HEK293T (cell line): Measurements from ENCODE around the gene GATA1.

Source experiments
- CTCF ChIA-PET: fragments of 350-600 bp; formaldehyde crosslinking; extraction: SDS; loops from one replicate; lab custom pipeline; 2021; ENCODE audit warnings: antibody characterized with exemption, inconsistent platforms; lab: Yijun Ruan, JAX
- POLR2A ChIA-PET: fragments of 350-600 bp; formaldehyde crosslinking; extraction: SDS; loops from one replicate; lab custom pipeline; 2020; ENCODE audit warnings: antibody characterized with exemption, inconsistent platforms; lab: Yijun Ruan, JAX
- DNase-seq: peaks from one replicate; pipeline ENCODE4 v3.0.0; 2012; ENCODE audit warnings: mixed read lengths; ENCODE audit errors: extremely low spot score
- ARNT ChIP-seq: fragments of 450-650 bp; IDR thresholded peaks from 2 replicates; pipeline ENCODE4 v1.6.1; 2017; ENCODE audit warnings: mild to moderate bottlenecking
- BHLHE40 ChIP-seq: fragments of 450-650 bp; IDR thresholded peaks from 2 replicates; pipeline ENCODE4 v1.6.1; 2016; ENCODE audit warnings: mild to moderate bottlenecking, moderate library complexity, borderline replicate concordance
- CTBP1 ChIP-seq: fragments of 450-650 bp; IDR thresholded peaks from 2 replicates; pipeline ENCODE4 v1.6.1; 2016; ENCODE audit warnings: borderline replicate concordance
- ELF4 ChIP-seq: fragments of 450-650 bp; IDR thresholded peaks from 2 replicates; pipeline ENCODE4 v1.6.1; 2017; ENCODE audit warnings: antibody characterized with exemption
- FOXA1 ChIP-seq: fragments of 450-650 bp; IDR thresholded peaks from 2 replicates; pipeline ENCODE4 v1.6.1; 2016; ENCODE audit warnings: mild to moderate bottlenecking
- FOXK2 ChIP-seq: fragments of 450-650 bp; IDR thresholded peaks from 2 replicates; pipeline ENCODE4 v1.6.1; 2016; ENCODE audit warnings: mild to moderate bottlenecking
- FOXM1 ChIP-seq: fragments of 450-650 bp; IDR thresholded peaks from 2 replicates; pipeline ENCODE4 v1.6.1; 2017; ENCODE audit warnings: mild to moderate bottlenecking, borderline replicate concordance
- HDGF ChIP-seq: fragments of 450-650 bp; IDR thresholded peaks from 2 replicates; pipeline ENCODE4 v1.6.1; 2017; ENCODE audit warnings: antibody characterized with exemption, borderline replicate concordance
- L3MBTL2 ChIP-seq: fragments of 450-650 bp; conservative IDR thresholded peaks from 2 replicates; pipeline ENCODE4 v1.6.1; 2016; ENCODE audit warnings: mild to moderate bottlenecking
- LEF1 ChIP-seq: fragments of 450-650 bp; IDR thresholded peaks from 2 replicates; pipeline ENCODE4 v1.6.1; 2017; ENCODE audit warnings: mild to moderate bottlenecking, borderline replicate concordance
- NFRKB ChIP-seq: fragments of 450-650 bp; IDR thresholded peaks from 2 replicates; pipeline ENCODE4 v1.6.1; 2016; ENCODE audit warnings: mild to moderate bottlenecking, moderate library complexity
- SP1 ChIP-seq: fragments of 450-650 bp; IDR thresholded peaks from 2 replicates; pipeline ENCODE4 v1.6.1; 2017
- SUZ12 ChIP-seq: fragments of 450-650 bp; IDR thresholded peaks from 2 replicates; pipeline ENCODE4 v1.6.1; 2016; ENCODE audit warnings: mild to moderate bottlenecking
- TARDBP ChIP-seq: fragments of 450-650 bp; IDR thresholded peaks from 2 replicates; pipeline ENCODE4 v1.6.1; 2016
- ZNF384 ChIP-seq: fragments of 450-650 bp; IDR thresholded peaks from 2 replicates; pipeline ENCODE4 v1.6.1; 2016
- TF ChIP-seq, protein P1 (sequence below): fragments of 450-650 bp; IDR thresholded peaks from 2 replicates; pipeline ENCODE4 v1.6.1; 2016

The GATA1 gene

DNA sequence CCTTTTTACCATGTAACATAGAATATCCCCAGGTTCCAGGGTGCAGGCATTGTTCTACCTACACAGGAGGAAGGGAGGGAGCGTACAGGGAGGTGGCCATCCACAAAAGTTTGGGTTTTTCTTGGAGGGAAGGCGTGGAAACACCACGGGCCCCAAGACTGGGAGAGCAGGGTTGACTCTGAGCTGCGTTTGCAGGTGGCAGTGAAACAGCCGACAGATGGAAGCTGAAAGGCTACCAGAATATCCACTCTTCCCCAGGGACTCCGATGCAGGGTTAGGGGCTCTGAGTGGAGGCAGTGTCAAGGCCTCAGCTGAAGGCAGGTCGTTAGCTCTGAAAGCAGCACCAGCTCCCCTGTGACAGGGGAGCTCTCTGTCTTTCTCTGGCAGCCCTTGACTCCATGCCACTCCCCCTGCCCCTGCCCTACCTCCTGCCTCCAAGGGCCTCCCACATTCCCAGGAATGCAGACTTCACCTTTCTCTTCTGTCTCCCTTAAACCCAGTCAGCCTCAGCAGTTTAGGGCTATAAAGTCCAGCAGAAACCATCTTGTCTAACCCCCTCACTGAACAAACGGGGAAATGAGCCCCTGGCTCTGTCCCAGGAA is 38.9 kb upstream of the GATA1 start:
- DNase-seq, result no peak
- ChIA-PET POLR2A (interaction anchor here (0.5 to 1.8 kb wide), 3 partner anchors 10 to 204 kb away, joined by 3 to 10 read pairs (median 3); no protein-coding TSS in a partner anchor), CTCF (no interaction called here)
- TF ChIP-seq BHLHE40, result no peak
- no peak for TF ChIP-seq FOXK2
- no peak for TF ChIP-seq ELF4
- TF ChIP-seq NFRKB, result no peak
- no peak for TF ChIP-seq L3MBTL2
- no peak for TF ChIP-seq FOXM1
- no peak for TF ChIP-seq LEF1
- no peak for TF ChIP-seq TARDBP
- TF ChIP-seq ZNF384, result no peak
- no peak for TF ChIP-seq HDGF
- no peak for TF ChIP-seq SUZ12
- TF ChIP-seq FOXA1, result no peak
- no peak for TF ChIP-seq ARNT
- no peak for TF ChIP-seq CTBP1
- TF ChIP-seq, protein P1, sequence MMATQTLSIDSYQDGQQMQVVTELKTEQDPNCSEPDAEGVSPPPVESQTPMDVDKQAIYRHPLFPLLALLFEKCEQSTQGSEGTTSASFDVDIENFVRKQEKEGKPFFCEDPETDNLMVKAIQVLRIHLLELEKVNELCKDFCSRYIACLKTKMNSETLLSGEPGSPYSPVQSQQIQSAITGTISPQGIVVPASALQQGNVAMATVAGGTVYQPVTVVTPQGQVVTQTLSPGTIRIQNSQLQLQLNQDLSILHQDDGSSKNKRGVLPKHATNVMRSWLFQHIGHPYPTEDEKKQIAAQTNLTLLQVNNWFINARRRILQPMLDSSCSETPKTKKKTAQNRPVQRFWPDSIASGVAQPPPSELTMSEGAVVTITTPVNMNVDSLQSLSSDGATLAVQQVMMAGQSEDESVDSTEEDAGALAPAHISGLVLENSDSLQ, result no peak
- TF ChIP-seq SP1, result no peak

DNA sequence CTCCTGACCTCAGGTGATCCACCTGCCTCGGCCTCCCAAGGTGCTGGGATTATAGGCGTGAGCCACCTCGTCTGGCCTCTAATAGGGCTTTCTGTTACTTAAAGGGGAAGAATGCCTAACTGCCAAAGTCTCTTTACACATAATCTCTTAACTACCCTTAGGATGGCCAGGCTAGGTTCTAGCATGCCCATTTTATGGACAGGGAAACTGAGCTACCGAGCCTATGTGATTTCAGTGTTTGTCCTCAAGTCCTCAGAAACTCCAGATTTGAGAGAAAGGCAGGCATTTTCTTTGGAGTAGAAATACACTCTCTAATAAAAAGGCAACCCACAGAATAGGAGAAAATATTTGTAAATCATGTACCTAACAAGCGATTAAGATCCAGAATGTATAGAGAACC is 37.2 kb upstream of the GATA1 start:
- POLR2A ChIA-PET, result interaction anchor here (1.9 kb wide), 1 partner anchor 12 kb away, joined by 4 read pairs; no protein-coding TSS in a partner anchor
- no peak for DNase-seq
- CTCF ChIA-PET, result no interaction called here
- TF ChIP-seq CTBP1 (no peak), NFRKB (no peak), LEF1 (no peak), SUZ12 (no peak), ZNF384 (no peak), L3MBTL2 (no peak), FOXA1 (no peak), TARDBP (no peak), FOXM1 (no peak), BHLHE40 (no peak), FOXK2 (no peak), ELF4 (no peak), SP1 (no peak), ARNT (no peak), HDGF (no peak)
- TF ChIP-seq, protein P1, result no peak

DNA sequence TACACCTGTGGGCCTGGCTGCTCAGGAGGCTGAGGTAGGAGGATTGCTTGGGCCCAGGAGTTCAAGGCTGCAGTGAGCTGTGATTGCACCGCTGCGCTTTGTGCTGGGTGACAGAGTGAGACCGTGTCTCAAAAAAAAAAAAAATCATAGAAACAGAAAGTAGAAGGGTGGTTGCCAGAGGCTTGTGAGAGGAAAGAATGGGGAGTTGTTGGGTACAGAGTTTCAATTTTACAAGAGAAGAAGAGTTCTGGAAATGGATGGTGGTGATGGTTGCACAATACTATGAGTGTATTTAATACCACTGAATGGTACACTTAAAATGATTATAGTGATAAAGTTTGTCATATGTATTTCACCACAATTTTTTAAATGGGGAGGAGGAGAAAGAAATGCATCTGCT is 35.0 kb upstream of the GATA1 start:
- ChIA-PET CTCF (no interaction called here), POLR2A (no interaction called here)
- DNase-seq, result no peak
- TF ChIP-seq SP1, result no peak
- no peak for TF ChIP-seq SUZ12
- no peak for TF ChIP-seq FOXA1
- TF ChIP-seq ARNT, result no peak
- TF ChIP-seq ELF4, result no peak
- TF ChIP-seq CTBP1, result no peak

DNA sequence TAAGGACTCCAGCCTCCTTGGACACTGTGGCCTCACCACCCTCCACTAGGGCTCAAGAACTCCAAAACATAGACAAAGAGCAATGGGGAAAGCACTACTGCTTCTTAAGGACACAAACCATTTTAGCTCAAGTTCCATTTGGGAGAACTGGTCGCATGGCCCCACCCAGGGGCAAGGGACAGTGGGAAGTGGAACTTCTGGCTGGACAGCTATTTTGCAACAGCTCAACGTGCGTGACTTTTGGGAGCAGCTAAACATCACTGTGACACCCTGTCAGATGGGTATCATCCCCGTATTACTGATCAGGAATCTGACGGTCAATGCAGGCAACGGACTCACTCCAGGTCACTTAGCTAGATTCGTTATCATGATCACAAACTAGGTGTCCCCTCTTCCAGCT is 33.9 kb upstream of the GATA1 start:
- no peak for DNase-seq
- POLR2A ChIA-PET, result no interaction called here
- CTCF ChIA-PET, result no interaction called here
- TF ChIP-seq, protein P1, result no peak
- TF ChIP-seq FOXM1 (no peak), LEF1 (no peak), TARDBP (no peak), FOXA1 (no peak), ZNF384 (no peak)

DNA sequence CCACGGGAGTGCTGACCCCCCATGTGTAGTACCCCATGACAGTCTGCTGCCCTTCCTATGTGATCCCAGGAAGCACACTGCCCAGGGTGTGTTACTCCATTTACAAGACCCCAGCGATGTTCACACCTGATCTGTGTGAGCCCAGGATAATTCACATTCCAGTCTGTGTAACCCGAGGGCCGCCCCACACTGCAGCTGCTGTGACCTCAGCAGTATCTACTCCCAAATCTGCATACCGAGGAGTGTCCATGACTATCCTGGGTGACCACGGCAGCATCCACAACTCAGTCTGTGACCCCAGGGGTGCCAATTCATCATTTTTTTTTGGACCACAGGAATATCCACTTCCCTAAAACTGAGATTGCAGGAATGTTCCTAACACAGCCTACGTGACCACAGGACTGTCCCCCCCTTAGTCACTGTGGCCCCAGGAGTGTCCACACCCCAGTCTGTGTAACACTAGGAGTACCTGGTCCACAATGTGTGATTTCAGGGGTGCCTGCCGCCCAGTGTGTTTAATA is 32.6 kb upstream of the GATA1 start:
- TF ChIP-seq SUZ12 (no peak), L3MBTL2 (no peak), BHLHE40 (no peak), CTBP1 (no peak), FOXK2 (no peak), FOXM1 (no peak), ZNF384 (no peak), FOXA1 (no peak), LEF1 (no peak), HDGF (no peak), SP1 (no peak), ARNT (no peak), NFRKB (no peak), ELF4 (no peak), TARDBP (no peak)
- TF ChIP-seq, protein P1, result no peak
- ChIA-PET POLR2A (no interaction called here), CTCF (no interaction called here)

DNA sequence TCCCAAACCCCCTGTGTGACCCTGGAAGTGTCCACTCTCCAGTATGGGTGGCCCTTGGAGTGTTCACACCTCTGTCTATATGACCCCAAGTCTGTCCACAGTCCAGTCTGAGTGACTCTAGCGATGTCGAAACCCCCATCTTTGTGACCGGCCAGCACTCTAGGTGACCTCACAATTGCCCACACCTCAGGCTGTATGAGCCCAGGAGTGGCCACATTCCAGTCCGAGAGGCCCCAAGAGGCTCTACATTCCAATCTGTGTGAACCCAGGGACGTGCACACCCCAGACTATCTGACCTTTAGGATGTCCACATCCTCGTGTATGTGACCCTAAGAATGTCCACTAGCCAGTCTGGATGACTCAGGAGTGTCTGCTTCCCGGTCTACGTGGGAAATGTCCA is 32.2 kb upstream of the GATA1 start:
- ChIA-PET CTCF (no interaction called here), POLR2A (no interaction called here)
- DNase-seq, result no peak
- TF ChIP-seq SP1, result no peak
- no peak for TF ChIP-seq ZNF384
- no peak for TF ChIP-seq ARNT
- no peak for TF ChIP-seq FOXA1
- no peak for TF ChIP-seq FOXM1
- TF ChIP-seq BHLHE40, result no peak
- TF ChIP-seq ELF4, result no peak
- TF ChIP-seq TARDBP, result no peak
- TF ChIP-seq FOXK2, result no peak
- TF ChIP-seq HDGF, result no peak
- TF ChIP-seq CTBP1, result no peak
- TF ChIP-seq, protein P1, result no peak
- no peak for TF ChIP-seq NFRKB
- TF ChIP-seq LEF1, result no peak
- no peak for TF ChIP-seq L3MBTL2
- TF ChIP-seq SUZ12, result no peak

More for the DNA sequence above, 32.6 kb upstream of the GATA1 start:
- no peak for DNase-seq
